Esophagus muscularis mucosa (tissue), 4 donors: ENCODE results near the gene PDCD6IP.

Source experiments
- EP300 ChIP-seq: sonication (generic); formaldehyde crosslinking; IDR thresholded peaks from one replicate; pipeline ENCODE4 v1.6.1; 2017; ENCODE audit warnings: antibody characterized with exemption
- POLR2A ChIP-seq: fragments of 450-650 bp; IDR thresholded peaks from one replicate; pipeline ENCODE4 v1.6.1; 2017; ENCODE audit warnings: antibody characterized with exemption, moderate library complexity, mild to moderate bottlenecking, low read depth
- POLR2AphosphoS5 ChIP-seq, 2 donors: sonication (generic); formaldehyde crosslinking; IDR thresholded peaks; one replicate each; pipeline ENCODE4 v1.6.1; 2017; ENCODE audit warnings: antibody characterized with exemption in 2 of 2
- TF ChIP-seq, protein P1 (sequence below), 3 experiments: fragments of 200-600 bp in 2 of 3; fragments of 450-650 bp in 1 of 3; sonication (generic) in 2 of 3; IDR thresholded peaks; one replicate each; pipeline ENCODE4 v1.5.1; 2017 to 2019; ENCODE audit warnings: antibody characterized with exemption in 3 of 3, mild to moderate bottlenecking in 2 of 3, moderate library complexity in 1 of 3

DNA sequence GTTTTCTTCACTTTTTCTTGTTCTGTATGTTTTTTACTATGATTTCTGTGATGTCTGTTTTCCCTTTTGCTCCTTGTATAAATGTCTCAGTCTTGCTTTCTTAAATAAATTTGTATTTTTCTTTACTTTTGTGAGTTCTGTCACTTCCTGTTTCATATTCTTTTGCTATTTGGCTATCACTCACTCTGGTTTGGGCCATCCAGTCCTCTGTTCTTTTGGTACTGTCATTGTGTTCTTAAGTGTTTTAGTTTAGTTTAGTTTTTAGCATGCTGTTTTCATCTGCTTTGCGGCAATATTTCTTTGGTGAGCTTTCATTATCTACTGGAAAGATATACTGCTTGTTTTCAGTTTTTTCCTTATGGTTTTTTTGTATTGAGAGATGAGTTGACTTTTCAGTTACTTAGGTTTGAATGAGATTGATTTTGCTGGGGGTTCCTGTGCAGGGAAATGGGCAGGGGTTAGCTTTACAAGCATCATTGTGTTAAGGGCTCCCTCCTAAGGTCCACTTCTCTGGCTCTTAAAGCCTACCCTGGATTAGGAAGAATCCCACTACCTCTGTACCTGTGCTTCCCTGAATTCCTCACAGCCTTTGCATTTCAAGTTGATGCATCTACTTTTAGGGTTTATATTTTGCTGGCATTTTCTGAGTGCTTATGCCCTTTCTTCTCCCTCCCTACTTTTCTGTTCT, 35.1 kb downstream of the PDCD6IP start:
- TF ChIP-seq, protein P1, sequence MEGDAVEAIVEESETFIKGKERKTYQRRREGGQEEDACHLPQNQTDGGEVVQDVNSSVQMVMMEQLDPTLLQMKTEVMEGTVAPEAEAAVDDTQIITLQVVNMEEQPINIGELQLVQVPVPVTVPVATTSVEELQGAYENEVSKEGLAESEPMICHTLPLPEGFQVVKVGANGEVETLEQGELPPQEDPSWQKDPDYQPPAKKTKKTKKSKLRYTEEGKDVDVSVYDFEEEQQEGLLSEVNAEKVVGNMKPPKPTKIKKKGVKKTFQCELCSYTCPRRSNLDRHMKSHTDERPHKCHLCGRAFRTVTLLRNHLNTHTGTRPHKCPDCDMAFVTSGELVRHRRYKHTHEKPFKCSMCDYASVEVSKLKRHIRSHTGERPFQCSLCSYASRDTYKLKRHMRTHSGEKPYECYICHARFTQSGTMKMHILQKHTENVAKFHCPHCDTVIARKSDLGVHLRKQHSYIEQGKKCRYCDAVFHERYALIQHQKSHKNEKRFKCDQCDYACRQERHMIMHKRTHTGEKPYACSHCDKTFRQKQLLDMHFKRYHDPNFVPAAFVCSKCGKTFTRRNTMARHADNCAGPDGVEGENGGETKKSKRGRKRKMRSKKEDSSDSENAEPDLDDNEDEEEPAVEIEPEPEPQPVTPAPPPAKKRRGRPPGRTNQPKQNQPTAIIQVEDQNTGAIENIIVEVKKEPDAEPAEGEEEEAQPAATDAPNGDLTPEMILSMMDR (IDR thresholded peaks at IDR 0.05), result no peak
- TF ChIP-seq EP300 (no peak), POLR2A (no peak), POLR2AphosphoS5 (IDR thresholded peaks at IDR 0.05) (no peak)
